HL-60 (cell line): Measurements from ENCODE around the gene SMAP1.

Experiments used
- DNase-seq, 2 experiments: peaks; one replicate each; pipeline ENCODE4 v3.0.0-alpha.2; 2010 to 2020; ENCODE audit warnings: low read depth in 1 of 2, low spot score in 1 of 2
- H3K27ac ChIP-seq: fragments of 250-450 bp; sonication (Bioruptor Pico); replicated peaks from 2 replicates; pipeline ENCODE4 v1.5.1; 2020; ENCODE audit warnings: mild to moderate bottlenecking, moderate library complexity
- H3K27me3 ChIP-seq: fragments of 250-450 bp; sonication (Bioruptor Pico); 2 replicates; pipeline ENCODE4 v1.5.1; 2021; ENCODE audit warnings: mild to moderate bottlenecking, moderate library complexity; ENCODE audit not compliant: insufficient read depth, poor library complexity, severe bottlenecking
- H3K4me3 ChIP-seq: replicated peaks from 2 replicates; pipeline ENCODE4 v1.5.1; 2011; ENCODE audit warnings: mild to moderate bottlenecking, control low read depth, low read length; ENCODE audit not compliant: insufficient read depth
- CTCF ChIP-seq: IDR thresholded peaks from one replicate; pipeline ENCODE4 v1.5.1; 2011; ENCODE audit warnings: low read length, control low read depth, inconsistent platforms; ENCODE audit not compliant: insufficient read depth
- GABPA ChIP-seq: IDR thresholded peaks from 2 replicates; pipeline ENCODE4 v1.6.1; 2012; ENCODE audit warnings: low read depth
- POLR2AphosphoS5 ChIP-seq: IDR thresholded peaks from 2 replicates; pipeline ENCODE4 v1.6.1; 2012; ENCODE audit warnings: low read depth
- REST ChIP-seq: IDR thresholded peaks from 2 replicates; pipeline ENCODE4 v1.6.1; 2012; ENCODE audit warnings: low read depth; ENCODE audit not compliant: insufficient replicate concordance
- SPI1 ChIP-seq: IDR thresholded peaks from 2 replicates; pipeline ENCODE4 v1.6.1; 2012; ENCODE audit warnings: low read depth, mild to moderate bottlenecking, borderline replicate concordance

The SMAP1 gene

DNA sequence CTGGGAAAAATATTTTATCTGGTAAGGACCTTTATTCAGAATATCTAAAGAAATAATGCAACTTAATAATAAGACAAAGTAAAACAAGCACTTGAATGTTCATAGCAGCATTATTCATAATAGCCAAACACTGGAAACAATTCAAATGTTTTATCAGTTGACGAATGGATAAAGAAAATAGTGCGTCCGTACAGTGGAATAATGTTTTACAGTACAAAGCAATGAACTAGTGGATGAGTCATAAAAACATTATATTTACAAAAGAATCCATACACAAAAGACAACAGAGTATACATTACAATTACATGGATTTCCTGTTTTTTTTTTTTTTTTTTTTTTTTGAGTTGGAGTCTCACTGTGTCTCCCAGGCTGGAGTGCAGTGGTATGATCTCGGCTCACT is 12.7 kb downstream of the SMAP1 start:
- Histone ChIP-seq H3K4me3 (no peak overlapping the region), H3K27ac (no peak overlapping the region), H3K27me3 (no peaks in the 10 kb centered on the region)
- TF ChIP-seq GABPA (no peak), SPI1 (no peak), POLR2AphosphoS5 (no peak), CTCF (no peak), REST (no peak)
- no peak for DNase-seq

DNA sequence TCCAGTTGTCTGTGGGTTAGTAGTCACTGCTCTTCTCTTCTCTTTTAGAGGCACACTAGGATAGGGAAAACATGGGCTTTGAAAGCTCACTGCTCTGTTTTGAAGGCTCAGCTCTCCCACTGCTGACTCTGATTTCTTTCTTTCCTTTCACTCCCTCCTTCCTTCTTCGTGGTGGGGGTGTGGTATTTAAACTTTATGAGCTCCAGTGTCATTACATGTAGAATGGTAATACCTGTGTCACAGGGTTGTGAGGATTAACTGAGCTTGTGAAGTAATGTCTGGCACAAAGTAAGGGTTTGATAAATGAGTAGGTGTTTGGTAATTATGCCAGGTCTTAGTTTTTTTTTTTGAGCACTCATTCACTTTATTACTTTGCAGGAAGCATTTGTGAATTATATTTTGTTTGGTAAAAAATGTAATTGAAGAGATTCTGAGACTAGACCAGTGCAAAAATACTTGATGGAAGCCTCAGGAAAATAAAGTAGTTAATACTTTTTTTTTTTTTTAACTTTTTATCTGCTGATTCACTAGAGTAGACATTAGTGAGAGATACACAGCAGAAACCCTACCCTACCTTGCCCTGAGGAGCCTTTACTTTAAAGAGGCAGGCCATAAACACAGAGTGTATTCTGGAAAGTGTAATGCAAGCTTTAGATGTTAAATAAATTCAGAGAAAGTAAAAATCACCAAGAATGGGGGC is 17.3 kb downstream of the SMAP1 start:
- no peak overlapping the region for H3K4me3 ChIP-seq
- no peak for DNase-seq
- H3K27ac ChIP-seq, result no peak overlapping the region
- no peak for TF ChIP-seq REST
- no peaks in the 10 kb centered on the region for H3K27me3 ChIP-seq

- no peaks in the 10 kb centered on the region for H3K27me3 ChIP-seq
- DNase-seq, result no peak
- TF ChIP-seq GABPA (no peak), REST (no peak), POLR2AphosphoS5 (no peak), SPI1 (no peak), CTCF (no peak)
- H3K4me3 ChIP-seq, result no peak overlapping the region
- H3K27ac ChIP-seq, result no peak overlapping the region
Measured at GRCh38 chr6:70685494-70686180, 18.0 kb downstream of the SMAP1 start.
